Subcutaneous adipose tissue (tissue), 4 donors: ENCODE data around the gene TIGD4. TPM values are rescaled to one million over a fixed set of nuclear protein-coding genes. Genes with fewer than 3 reads are reported as not detected.

Experiments
- CTCF ChIP-seq: fragments of 450-650 bp; IDR thresholded peaks from one replicate; pipeline ENCODE4 v1.5.1; 2016; ENCODE audit warnings: low read depth, mild to moderate bottlenecking, control low read depth, antibody characterized with exemption, moderate library complexity
- total RNA-seq, 4 donors: library from RNA; depleted of rRNA; stranded (reverse); fragments of >200 nt; gene quantifications; one replicate each; pipeline ENCODE4 v1.1.0, GENCODE V29; 2016

Gene TIGD4
- under 1 TPM in 2 of 4 donors, not detected in 2; 0.22 to 0.34 TPM for total RNA-seq

- no peak for TF ChIP-seq CTCF
Observed at GRCh38 chr4:152779513-152780266, at the start of gene TIGD4, which contains the start of gene ARFIP1. TIGD4 (minus strand) TSS chr4:152779730; CDS start chr4:152771004, 8,726 bp downstream. ARFIP1 (plus strand) TSS chr4:152779954; CDS start chr4:152829634, 49,680 bp downstream.

GRCh38 chr4:152828122-152828521, 48.6 kb upstream of the TIGD4 start:
- TF ChIP-seq CTCF, result no peak

GRCh38 chr4:152825336-152825735, 45.8 kb upstream of the TIGD4 start:
- TF ChIP-seq CTCF, result no peak

- no peak for TF ChIP-seq CTCF
Observed at GRCh38 chr4:152824561-152824960, 45.0 kb upstream of the TIGD4 start.

GRCh38 chr4:152822323-152822722, 42.8 kb upstream of the TIGD4 start:
- no peak for TF ChIP-seq CTCF

- TF ChIP-seq CTCF, result no peak
Observed at GRCh38 chr4:152820073-152820472, 40.5 kb upstream of the TIGD4 start.

- TF ChIP-seq CTCF, result no peak
Observed at GRCh38 chr4:152819026-152819645, 39.6 kb upstream of the TIGD4 start.
